CD4-positive, alpha-beta T cell treated with Interleukin-15 for 4 hours (primary cell): ENCODE measurements around the gene SLC5A4.

Source experiments
- DNase-seq: peaks from one replicate; pipeline ENCODE4 v3.0.0-alpha.2; 2020; ENCODE audit warnings: low spot score

The SLC5A4 gene

DNA sequence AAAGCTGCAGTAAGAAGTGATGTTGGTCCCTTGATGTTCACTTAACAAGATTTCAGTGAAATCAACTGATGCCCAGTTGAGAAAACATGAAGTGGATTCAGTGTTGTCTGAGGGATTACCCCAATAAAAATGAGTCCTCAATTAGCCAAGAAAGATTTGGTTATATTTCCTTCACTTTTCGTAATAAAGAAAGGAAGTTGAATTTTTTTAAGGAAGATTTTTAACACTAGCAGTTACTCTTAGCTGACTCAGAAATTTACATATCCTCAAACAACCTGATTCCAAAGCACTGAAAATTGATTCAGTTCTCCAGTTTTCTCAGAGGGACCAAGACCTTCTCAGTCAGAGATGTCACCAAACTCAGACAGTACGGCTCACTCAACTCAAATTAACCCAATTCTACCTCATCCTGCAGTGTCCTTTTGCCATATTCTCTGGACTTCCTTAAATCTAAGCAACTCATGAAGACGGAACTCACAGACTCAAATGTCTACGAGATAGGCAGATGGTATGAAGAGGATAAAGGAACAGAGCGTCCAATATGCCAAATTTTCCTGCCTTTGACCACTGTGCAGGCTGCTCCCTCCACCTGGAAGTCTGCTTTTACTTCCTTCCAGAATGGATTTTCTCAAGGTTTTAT lies 22.8 kb downstream of the SLC5A4 start:
- no peak for DNase-seq

DNA sequence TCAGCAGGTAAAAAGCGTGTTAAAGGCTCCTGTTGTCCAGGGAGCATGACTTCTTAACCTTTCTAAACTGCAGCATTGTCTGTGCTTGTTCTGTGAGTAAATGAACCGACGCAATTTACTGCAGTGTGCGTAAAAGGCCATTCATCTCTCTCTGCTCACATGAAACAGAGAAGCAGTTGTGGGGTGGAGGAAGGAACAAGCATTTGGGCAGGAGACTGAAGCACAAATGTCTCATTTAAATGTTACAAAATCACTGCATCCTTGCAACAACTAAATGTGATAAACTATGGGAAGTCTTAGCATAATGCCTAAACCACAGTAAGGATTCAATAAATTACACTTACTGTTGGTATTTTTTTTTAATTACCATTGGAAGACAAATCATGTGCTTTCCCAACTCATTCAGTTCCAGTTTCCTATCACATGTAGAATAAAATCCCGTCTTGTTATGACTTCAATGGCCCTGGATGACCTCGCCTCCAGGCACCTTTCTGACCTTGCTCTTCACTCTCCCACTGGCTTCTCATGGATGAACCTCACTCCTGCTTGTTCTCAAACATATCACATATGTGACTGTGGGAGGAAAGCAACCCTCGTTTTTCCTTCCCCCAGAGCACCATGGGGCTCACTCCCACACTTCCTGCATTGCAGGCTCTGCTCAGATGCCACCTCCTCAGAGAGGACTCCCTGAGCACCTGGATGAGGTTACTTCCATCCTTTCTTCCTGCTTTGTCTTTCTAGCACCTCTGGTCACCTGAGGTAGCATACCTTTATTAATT lies 28.6 kb downstream of the SLC5A4 start:
- no peak for DNase-seq

DNA sequence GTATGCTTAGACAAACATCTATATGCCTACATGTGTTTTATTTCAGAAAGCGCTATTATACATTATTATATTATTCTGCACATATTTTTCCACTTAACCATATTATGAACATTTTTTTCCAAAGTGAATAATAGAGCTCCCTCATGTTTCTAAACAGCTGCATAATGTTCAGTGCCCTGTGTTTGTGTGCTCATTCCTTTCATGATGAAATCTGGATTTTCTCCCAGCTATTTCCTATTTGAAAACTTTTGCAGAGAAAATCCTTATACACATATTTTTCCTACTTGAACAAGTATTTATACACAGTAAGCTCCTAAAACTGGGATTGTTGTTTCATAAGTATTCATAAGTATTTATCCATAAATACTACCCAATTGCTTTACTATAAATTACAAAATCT lies 32.2 kb downstream of the SLC5A4 start:
- DNase-seq, result no peak

DNA sequence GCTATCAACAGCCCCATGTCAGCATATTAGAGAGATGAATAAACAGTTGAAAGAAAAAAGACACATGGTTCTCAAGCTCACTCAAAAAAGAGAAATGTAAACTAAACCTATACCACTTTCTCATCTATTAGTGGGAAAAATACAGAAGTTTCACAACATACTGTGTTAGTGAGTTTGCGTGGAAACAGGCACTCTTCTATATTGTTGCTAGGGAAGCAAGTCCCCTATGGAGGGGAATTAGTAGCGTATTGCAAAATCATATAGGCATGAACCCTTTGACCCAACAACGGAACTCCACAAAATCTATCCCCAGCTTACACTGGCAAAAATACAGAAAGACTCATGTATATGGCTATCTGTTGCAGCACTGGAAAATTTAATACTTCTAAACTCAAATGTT lies 36.1 kb downstream of the SLC5A4 start:
- no peak for DNase-seq

DNA sequence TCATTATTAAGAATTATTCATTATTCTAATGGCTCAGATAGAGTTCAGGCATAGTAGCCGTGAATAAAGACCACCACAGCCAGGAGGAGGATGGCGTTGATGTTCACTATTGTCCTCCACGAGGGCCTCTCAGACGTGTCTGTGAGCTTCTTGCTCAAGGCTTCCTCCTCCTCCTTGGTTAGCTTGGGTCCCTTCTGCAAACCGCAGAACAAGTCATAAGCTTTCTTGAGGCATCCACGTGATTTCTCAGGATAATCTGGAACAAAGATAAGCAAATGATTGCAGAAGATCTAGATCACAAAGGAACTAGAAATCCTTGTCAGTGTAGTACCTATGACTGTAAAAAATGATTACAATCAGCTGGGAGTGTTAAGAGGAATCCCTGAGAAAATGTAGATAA lies 36.7 kb downstream of the SLC5A4 start:
- no peak for DNase-seq

DNA sequence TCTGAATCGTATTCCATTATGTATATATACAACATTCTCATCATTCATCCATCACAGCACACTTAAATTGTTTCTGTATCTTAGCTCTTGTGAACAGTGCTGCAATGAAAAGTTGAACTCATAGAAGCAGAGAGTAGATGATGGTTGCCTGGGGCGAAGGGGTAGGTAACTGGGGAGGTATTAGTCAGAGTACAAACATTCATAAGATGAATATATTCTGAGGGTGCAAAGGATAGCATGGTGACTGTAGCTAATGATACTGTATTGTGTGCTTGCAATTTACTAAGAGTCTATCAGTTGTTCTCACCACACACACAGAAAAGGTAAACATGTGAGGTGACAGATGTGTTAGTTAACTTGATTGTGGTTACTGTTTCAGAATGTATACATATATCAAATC lies 37.7 kb downstream of the SLC5A4 start:
- no peak for DNase-seq

DNA sequence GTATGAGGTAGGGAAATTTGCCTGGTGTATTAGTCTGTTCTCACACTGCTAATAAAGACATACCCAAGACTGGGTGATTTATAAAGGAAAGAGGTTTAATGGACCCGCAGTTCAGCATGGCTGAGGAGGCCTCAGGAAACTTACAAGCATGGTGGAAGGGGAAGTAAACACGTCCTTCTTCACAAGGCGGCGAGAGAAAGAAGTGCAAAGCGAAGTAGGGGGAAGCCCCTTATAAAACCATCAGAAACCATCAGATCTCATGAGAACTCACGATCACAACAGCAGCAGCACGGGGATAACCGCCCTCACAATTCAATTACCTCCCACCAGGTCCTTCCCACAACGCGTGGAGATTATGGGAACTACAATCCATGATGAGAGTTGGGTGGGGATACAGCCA lies 38.2 kb downstream of the SLC5A4 start:
- DNase-seq, result no peak

DNA sequence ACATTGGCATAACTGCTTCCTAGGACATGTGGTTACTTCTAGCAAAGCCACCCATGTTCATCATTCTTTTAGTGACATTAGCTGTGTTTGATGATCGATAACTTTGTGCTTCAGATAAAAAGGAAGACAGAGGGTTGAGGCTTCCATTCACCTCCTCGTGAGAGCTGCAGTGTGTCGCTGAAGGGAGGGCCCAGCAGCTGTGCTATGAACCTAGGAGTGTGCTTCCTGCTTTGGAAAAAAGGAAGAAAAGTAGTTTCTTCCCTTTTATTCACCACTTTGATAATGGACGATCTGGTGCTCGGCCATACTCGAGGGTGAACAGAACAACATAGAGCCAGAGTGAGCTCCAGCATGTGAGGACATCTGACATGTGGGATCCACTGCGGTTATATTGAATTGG lies 44.1 kb downstream of the SLC5A4 start:
- DNase-seq, result no peak

DNA sequence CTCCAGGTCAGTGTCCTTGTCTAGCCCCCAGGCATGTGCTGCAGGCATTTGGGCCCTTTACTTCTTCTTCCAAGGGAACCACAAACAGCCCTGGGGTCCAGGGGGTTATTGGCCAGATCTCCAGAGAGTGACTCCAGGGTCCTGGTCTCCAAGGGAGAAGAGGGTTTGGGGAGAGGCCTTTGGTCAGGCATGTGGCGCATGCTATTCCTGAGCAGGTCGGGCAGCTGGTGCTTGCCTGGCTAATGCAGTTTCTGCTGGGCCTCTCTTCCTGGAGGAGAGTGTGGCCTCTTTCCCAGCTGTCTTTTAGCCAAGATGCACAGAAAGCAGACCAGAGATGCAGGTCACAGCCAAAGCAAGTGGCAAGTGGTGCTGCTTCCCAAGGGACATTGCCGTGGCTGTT lies 46.5 kb downstream of the SLC5A4 start:
- no peak for DNase-seq

DNA sequence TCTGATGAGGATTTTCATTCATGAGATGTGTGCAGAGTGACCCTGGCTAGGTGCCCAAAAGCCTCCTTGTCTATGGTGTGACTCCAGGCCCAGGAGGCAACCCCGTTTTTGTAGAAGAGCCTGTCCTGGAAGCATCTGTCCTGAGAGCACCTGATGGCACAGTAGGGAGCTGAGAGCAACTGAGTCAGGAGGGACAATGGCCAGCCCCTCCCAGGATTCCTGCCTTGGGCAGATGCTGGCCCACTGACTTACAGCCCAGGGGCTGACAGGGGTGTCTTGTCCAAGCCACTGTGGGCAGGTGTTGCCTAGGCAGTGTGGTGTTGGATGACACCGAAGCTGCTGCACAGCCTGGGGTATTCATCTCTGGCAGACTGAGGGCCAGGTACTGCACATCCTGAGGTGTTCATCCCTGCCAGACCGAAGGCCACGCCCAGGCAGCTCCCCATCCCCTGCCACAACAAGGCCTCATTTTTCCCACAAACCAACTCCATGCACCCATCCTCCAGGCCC lies 47.1 kb downstream of the SLC5A4 start:
- no peak for DNase-seq

DNA sequence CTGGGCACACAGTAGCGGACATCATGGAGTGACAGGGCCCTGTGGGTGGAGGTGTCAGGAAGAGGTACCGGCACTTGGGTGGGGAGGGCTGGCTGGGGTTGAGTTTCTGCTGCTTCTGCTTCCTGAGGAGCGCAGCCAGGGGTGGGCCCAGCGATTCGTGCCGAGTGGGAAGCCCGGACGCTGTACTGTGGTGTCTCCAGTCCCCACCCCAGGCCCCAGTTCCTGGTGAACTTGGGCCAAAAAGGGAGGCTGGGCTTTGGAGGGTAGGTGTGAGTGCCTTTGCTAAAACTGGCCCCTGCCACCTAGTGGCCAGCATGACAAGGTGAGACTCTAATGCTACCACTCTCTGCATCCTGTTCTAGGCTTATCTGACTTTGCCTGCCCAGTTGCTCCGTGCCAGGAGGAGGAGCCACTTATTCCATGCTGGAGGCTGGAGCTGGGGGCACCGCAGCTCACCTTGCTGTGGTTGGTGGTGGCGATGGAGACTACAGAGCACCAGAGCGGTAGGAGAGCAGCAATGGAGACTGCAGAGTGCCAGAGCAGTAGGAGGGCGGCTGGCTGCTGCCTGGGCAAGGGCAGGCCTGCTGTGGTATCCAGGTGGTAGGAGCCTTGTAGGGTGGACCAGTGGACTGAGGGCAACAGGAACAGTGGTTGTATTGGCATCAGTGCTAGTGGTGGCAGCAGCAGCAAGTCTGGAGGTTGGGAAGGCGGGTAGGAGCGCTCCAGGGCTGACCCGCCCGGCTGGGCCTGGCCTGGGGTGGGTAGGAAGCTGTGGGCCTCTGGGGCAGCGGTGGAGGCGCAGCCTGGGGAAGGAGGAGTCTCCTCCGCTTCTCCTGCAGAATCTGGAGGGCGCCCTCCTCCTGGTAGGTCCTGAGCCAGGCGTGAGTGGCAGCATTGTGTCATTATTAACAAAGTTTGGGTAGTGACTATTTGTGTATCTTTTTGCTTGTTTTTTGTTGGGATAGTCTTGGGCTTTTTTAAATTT lies 48.1 kb downstream of the SLC5A4 start:
- DNase-seq, result peak; percentile 41

DNA sequence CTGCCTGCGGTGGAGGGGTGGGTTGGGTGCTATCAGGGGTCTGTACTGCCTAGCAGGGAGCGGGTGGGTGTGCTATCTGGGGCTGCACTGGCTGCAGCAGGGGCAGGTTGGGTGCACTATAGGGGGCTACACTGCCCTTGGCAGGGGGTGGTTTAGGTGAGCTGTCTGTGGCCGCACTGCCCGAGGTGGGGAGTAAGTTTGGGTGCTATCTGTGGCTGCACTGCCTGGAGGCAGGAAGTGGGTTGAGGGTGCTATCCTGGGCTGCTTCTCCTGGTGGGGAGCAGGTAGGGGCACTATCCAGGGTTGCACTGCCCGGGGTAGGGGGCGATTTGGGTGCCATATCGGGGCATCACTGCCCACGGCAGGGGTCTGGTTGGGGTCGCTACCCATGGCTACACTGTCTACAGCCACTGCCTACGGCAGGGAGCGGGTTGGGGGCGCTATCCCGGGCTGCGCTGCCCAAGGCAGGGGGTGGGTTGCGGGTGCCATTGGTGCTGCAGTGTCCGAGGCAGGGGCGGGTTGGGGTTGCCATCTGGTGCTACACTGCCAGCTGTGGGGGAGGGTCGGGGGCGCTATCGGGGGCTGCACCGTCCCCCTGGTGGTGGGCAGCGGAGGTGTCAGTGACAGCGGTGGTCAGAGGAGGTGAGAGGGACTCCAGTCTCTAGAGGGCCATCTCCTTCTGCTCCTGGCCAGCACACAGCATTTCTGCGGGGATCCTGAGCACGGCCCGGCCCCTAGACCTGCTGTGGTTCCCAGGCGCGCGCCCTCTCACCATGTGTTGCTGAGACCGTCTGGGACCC lies 49.0 kb downstream of the SLC5A4 start:
- no peak for DNase-seq

DNA sequence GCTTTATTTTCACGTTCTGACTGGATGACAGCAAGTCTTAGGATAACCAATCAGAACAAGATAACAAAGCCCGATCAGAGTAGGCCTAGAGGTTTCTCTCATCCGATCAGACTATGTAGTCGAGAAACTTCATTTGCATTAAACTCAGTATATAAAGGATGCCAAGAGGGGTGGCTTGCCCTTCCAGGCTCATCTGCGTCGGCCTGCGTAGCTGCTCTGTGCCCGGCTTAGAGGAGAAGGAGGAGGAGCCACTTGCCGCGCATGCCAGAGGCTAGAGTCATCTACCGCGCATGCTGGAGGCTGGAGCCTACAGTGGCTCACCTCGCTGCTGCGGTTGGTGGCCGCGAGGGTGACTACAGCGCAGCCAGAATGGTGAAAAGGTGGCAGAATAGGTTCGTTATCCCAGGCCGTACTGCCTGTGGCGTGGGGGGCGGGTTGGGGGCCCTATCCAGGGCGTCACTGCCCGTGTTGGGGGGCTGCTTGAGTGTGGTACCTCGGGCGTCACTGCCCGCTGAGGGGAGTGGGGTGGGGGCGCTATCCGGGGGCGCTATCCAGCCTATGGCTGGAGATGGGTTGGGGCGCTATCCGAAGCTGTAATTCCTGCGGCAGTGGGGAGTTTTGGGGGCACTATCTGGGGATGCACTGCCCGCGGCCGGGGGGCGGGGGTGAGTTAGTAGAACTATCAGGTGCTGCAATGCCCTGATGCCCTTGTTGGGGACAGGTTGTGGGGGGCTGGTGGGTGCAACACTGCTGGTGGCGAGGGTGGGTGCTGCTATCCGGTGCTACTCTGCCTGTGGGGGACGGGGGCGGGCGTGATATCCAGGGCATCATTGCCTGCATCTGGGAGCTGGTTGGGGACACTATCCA lies 50.1 kb downstream of the SLC5A4 start, which contains the start of gene RFPL2:
RFPL2 (minus strand) TSS at position 218 of the 867 bp plus-strand sequence. CDS start 2,622 bp downstream, outside the sequence.
- peak; percentile 47 for DNase-seq

DNA sequence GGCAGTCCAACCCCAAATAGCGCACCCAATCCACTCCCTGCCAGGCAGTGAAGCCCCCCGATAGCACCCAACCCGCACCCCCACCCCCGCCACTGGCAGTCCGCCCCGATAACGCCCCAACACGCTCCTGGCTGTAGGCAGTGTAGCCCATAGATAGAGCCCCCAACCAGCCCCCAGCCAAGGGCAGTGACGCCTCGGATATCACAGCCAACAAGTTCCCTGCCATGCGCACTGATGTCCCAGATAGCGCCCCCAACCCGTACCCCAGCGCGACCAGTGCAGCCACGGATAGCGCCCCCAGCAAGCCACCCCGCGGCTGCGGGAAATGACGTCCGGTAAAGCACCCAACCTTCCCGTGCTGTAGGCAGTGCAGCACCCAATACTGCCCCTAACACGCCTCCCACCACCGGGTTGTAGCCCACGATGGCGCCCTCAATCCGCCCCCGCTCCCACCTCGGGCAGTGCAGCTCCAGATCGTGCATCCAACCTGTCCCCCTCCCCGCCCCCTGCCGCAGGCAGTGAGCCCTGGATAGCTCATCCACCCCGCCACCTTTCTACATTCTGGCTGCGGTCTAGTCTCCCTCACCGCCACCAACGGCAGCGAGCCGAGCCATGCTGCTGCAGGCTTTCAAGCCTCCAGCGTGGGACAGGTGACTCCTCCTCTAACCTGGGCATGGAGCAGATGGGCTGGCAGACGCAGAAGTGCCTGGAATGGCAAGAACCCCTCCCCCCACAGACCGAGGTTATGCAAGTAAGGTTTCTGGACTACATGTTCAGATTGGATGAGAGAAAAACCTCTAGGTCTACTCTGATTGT lies 50.9 kb downstream of the SLC5A4 start:
- peak; percentile 19 for DNase-seq

DNA sequence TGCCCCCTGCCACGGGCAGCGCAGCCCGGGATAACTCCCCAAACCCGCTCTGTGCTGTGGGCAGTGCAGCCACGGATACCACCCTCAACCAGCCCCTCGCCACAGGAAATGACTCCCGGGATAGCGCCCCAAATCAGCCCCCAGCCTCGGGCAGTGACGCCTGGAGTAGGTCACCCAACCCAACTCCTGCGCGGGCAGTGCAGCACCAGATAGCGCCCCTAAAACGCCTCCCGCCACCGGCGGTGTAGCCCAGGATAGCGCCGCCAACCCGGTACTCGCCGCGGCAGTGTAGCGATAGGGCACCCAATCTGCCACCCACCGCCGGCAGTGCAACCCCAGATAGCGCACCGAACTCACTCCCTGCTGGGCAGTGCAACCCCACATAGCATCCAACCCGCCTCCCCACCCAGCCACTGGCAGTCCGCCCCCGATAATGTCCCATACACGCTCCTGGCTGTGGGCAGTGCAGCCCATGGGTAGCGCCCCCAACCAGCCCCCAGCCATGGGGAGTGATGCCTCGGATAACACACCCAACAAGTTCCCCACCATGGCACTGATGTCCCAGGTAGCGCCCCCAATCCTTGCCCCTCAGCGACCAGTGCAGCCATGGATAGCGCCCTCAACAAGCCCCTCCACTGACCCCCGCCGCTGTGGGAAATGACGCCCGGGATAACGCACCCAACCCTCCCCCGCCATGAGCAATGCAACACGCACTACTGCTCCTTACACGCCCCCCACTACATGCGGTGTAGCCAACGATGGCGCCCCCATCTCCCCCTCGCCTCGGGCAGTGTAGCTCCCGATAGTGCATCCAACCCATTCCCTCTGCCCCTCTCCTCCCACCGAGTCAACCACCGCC lies 51.7 kb downstream of the SLC5A4 start:
- DNase-seq, result no peak

DNA sequence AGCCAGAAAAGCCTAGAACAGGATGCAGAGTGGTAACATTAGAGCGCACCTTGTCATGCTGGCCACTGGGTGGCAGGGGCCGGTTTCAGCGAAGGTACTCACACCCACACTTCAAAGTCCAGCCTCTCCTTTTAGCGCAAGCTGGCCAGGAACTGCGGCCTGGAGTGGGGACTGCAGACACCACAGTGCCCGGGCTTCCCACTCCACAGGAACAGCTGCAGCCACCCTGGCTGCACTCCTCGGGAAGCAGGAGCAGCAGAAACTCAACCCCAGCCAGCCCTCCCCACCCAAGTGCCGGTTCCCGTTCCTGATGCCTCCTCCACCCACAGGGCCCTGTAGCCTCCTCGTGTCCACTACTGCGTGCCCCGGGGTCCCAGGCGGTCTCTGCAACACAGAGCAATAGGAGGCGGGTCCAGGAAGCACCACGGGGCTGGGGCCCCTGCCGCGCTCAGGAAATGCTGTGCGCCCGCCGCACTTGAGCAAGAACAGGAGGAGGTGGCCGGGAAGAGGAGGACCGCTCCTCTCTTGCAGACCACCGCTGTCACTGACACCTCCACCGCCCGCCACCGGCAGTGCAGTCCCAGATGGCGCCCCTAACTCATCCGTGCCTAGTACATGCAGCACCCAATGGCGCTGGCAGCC lies 52.5 kb downstream of the SLC5A4 start:
- peak; percentile 31 for DNase-seq

DNA sequence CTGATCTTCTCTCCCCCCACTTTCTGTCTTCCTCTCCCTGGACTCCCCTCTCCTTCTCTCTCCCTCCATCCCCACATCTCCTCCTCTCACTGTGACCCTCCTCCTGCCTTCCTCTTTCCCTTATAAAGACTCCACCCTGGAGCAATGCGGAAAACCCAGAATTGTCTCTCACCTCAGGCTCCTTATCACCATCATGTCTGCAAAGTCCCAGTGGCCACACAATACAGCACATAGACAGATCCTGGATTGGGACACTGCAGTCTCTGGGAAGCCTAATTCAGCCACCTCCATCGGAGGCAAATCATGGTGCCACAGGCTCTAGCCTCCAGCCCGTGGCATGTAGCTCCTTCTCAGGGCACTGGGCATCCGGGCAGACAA lies 53.0 kb downstream of the SLC5A4 start:
- DNase-seq, result no peak

DNA sequence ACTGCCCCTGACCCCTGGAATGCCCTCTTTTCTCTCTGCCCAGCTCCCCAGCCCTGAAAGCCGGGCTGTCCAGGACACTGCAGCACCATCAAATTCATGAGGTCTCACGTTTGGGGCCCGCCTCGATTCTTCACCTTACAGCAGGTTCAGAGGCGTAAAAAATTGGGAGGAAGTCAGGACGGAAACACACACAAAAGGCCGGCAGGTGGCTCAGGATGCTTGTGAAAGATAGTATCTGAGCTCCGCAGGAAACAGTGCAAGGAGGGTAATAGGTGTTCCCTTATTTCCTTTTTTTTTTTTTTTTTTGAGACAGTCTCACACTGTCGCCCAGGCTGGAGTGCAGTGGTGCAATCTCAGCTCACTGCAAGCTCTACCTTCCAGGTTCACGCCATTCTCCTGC lies 54.4 kb downstream of the SLC5A4 start:
- peak; percentile 23 for DNase-seq
